ENCODE measurements around the gene SYNE3. TPM values are rescaled to one million over a fixed set of nuclear protein-coding genes. Genes with fewer than 3 reads are reported as not detected.
A peak's percentile ranks its signal among the peaks of the same experiment; 100 is the strongest.

SYNE3 gene
- total RNA-seq, 1 experiment from 2014 or later = 8.3 TPM

DNA sequence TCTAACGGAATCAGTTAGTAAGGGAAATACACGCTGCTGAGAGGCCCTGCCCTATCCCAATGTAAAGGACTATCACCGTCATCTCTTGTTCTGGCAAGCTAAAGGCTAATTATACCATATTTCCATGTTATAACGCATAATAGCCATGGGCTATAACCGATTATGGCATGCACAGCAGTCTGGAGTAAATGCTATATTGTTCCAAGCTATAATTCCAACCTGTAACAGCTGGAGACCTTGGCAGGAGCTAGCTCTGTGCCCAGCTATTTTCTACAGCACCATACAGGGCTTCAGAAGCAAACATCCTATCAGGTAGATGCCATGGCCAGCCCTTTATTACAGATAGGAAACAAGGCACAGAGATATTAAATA is 26.3 kb downstream of the SYNE3 start:
- DNase-seq (ENCODE audit: low read depth in 1 of 2, low spot score in 2 of 2) = no peak
- no peaks in the 10 kb centered on the region for H3K9me3 ChIP-seq (replicated peaks)
- no peaks in the 10 kb centered on the region for H3K36me3 ChIP-seq
- no peaks in the 10 kb centered on the region for H3K4me1 ChIP-seq (replicated peaks)
- H3K4me3 ChIP-seq = no peak overlapping the region
- H3K27me3 ChIP-seq (replicated peaks) = no peaks in the 10 kb centered on the region
- no peak overlapping the region for H3K27ac ChIP-seq

DNA sequence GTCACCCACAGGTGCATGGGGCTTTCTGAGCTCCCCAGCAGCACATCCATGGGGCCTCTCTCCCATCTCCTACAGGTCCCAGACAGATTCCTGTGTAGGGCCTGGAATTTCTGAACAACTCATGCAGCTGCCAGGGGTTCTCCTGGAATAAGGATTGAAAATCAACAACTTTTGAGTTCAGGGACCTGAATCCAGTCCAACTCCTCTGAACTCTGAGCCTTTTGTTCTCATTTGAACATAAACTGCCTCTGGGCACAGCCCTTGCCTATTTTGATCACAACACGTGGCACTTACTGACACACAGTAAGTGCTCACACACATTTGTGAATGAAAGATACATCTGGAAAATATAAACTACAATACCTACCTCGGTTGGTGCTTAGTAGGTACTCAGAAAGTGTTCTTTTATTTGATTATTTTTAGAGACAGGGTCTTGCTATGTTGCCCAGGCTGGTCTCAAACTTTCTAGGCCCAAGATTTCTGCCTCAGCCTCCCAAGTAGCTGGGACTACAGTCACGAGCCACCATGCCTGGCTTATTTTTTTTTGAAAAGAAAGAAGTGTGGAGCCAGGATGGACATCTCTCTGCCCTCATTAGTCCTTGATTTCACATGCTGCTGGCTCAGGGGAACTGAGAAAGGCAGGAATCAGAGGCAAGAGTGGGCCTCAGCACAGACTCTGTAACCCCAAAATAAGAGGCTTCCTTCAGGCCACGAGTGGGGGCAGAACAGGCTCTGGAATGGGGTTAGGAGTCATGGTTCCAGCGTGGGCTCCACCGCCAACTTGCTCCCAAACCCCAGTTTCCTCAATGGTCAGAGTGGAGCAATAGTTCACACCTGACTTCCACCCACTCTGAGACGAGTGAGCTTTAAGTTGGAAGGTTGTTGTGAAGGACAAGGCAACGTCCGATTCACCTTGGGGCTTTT is 27.0 kb downstream of the SYNE3 start:
- Histone ChIP-seq H3K9me3 (replicated peaks) (no peaks in the 10 kb centered on the region), H3K4me1 (replicated peaks) (no peaks in the 10 kb centered on the region; the same call in 1 of the 2 replicates), H3K27me3 (replicated peaks) (no peaks in the 10 kb centered on the region), H3K4me3 (no peak overlapping the region), H3K36me3 (no peaks in the 10 kb centered on the region), H3K27ac (no peak overlapping the region)
- no peak for DNase-seq (ENCODE audit: low read depth in 1 of 2, low spot score in 2 of 2)

- Histone ChIP-seq H3K4me3 (no peak overlapping the region), H3K27me3 (replicated peaks) (no peaks in the 10 kb centered on the region), H3K4me1 (replicated peaks) (peaks cover 6% of the 10 kb centered on the region), H3K27ac (no peak overlapping the region), H3K9me3 (replicated peaks) (no peaks in the 10 kb centered on the region), H3K36me3 (no peaks in the 10 kb centered on the region)
- DNase-seq (ENCODE audit: low read depth in 1 of 2, low spot score in 2 of 2) = no peak
These were observed 27.9 kb downstream of the SYNE3 start for GRCh38 chr14:95488376-95489213.

- Histone ChIP-seq H3K4me1 (replicated peaks) (peaks cover 15% of the 10 kb centered on the region), H3K27me3 (replicated peaks) (no peaks in the 10 kb centered on the region), H3K4me3 (no peak overlapping the region), H3K9me3 (replicated peaks) (no peaks in the 10 kb centered on the region), H3K36me3 (no peaks in the 10 kb centered on the region), H3K27ac (no peak overlapping the region)
- no peak for DNase-seq (ENCODE audit: low read depth in 1 of 2, low spot score in 2 of 2)
These were observed 28.8 kb downstream of the SYNE3 start for GRCh38 chr14:95487669-95488084.

GRCh38 chr14:95486875-95487668 is 29.4 kb downstream of the SYNE3 start:
- Histone ChIP-seq H3K27ac (no peak overlapping the region), H3K36me3 (no peaks in the 10 kb centered on the region), H3K27me3 (replicated peaks) (no peaks in the 10 kb centered on the region), H3K4me1 (replicated peaks) (peaks cover 19% of the 10 kb centered on the region), H3K4me3 (no peak overlapping the region), H3K9me3 (replicated peaks) (no peaks in the 10 kb centered on the region)
- no peak for DNase-seq (ENCODE audit: low read depth in 1 of 2, low spot score in 2 of 2)

- Histone ChIP-seq H3K9me3 (replicated peaks) (no peaks in the 10 kb centered on the region), H3K27ac (no peak overlapping the region), H3K36me3 (no peaks in the 10 kb centered on the region), H3K4me1 (replicated peaks) (peaks cover 24% of the 10 kb centered on the region), H3K27me3 (replicated peaks) (no peaks in the 10 kb centered on the region), H3K4me3 (no peak overlapping the region)
- DNase-seq (ENCODE audit: low read depth in 1 of 2, low spot score in 2 of 2) = no peak
These were observed 31.1 kb downstream of the SYNE3 start for GRCh38 chr14:95485222-95485819.

DNA sequence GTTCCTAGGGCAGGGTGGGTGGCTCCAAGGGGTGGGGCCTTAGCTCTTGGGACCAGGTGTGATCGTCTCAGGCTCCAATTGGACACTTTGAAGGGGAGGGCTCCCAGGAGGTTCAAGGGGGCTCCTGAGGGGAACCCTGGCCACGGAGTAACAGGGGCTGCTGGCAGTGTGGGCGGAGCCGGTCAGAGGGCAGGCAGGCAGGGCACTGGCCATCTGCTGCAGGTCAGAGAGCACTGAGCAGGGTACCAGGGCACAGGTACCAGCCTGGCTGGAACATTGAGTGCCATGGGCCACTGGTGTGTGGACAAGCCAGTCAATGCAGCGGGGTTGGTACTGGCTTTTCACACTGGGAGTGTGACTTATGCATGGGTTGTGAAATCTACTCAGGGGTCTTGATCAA is 32.2 kb downstream of the SYNE3 start:
- H3K4me3 ChIP-seq = no peak overlapping the region
- no peak overlapping the region for H3K27ac ChIP-seq
- H3K27me3 ChIP-seq (replicated peaks) = no peaks in the 10 kb centered on the region
- no peaks in the 10 kb centered on the region for H3K36me3 ChIP-seq
- no peak for DNase-seq (ENCODE audit: low read depth in 1 of 2, low spot score in 2 of 2)
- H3K4me1 ChIP-seq (replicated peaks) = peaks cover 24% of the 10 kb centered on the region
- H3K9me3 ChIP-seq (replicated peaks) = no peaks in the 10 kb centered on the region

DNA sequence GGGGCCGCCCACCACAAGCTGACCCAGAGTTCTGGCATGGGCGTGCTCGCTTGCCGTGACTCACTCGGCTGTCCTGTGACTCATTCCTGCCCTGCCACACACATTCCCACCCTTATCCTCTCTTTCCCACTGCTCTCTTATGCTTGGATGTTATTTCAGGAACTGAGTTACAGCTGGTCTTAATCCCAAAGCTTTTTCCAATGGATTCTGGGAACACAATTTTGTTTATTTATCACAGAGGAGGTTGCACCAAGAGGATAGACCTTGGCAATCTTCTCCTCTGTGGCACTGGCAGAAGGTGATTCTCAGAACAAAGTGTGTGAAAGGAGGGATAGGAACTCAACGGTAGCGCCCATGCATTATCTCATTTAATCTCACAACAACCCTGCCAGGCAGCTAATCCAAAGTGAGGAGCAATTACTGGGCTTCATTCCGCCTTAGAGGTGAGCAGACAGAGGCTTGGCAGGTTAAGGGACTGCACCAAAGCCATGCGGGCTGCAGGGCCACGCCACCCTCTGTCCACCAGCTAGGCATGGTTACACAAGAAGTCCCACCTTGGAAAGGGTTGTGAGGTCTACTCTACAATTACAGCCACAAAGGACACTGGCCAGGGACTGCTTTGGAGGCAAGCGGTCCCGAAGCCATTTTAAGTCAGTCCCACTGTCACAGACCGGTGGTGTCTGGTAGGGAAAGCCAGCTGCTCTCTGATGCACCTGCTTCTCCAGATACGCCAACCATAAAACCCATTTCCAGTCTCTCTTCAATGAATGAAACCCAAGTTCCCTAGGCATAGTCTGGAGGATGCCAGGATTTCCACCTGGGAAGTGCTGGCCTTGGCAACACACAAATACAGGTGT is 32.9 kb downstream of the SYNE3 start:
- H3K4me1 ChIP-seq (replicated peaks) = peaks cover 24% of the 10 kb centered on the region
- DNase-seq (ENCODE audit: low read depth in 1 of 2, low spot score in 2 of 2) = peak; percentile 88 to 92
- peak overlapping the region; percentile 63 for H3K27ac ChIP-seq
- no peak overlapping the region for H3K4me3 ChIP-seq
- H3K9me3 ChIP-seq (replicated peaks) = no peaks in the 10 kb centered on the region
- H3K36me3 ChIP-seq = no peaks in the 10 kb centered on the region
- no peaks in the 10 kb centered on the region for H3K27me3 ChIP-seq (replicated peaks)

DNA sequence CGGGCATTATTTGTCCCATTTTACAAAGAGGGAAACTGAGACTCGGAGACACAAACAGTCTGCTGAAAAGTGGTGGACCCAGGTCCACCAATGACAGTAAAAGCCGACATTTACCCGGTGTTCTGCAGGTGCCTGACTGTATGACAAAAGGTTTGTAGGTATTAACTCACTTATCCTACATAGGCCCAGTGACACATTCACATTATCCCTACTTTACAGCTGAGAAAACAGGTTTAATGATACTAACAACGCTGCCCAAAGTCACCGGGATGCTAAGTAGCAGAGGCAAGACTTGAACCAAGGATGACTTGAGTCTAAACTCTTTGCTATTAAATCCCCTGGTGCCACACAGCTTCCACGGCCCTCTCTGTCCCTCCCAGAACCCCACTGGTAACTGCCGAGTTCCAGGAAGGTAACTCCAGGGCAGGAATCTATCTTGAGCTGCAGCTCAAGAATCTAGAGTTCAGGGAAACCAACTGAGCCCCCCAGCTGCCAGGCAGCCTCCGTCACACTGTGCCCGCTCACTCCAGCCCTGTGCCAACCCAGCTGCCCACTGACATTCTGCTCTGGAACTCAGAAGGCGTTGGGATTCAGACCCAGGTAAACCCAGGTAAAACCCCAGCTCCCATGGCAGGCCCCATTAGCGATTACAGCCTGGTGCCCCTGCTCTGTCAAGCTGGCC is 33.7 kb downstream of the SYNE3 start:
- DNase-seq (ENCODE audit: low read depth in 1 of 2, low spot score in 2 of 2) = no peak
- Histone ChIP-seq H3K36me3 (no peaks in the 10 kb centered on the region), H3K4me3 (no peak overlapping the region), H3K4me1 (replicated peaks) (peaks cover 24% of the 10 kb centered on the region), H3K27me3 (replicated peaks) (no peaks in the 10 kb centered on the region), H3K9me3 (replicated peaks) (no peaks in the 10 kb centered on the region), H3K27ac (peak overlapping the region; percentile 63)

DNA sequence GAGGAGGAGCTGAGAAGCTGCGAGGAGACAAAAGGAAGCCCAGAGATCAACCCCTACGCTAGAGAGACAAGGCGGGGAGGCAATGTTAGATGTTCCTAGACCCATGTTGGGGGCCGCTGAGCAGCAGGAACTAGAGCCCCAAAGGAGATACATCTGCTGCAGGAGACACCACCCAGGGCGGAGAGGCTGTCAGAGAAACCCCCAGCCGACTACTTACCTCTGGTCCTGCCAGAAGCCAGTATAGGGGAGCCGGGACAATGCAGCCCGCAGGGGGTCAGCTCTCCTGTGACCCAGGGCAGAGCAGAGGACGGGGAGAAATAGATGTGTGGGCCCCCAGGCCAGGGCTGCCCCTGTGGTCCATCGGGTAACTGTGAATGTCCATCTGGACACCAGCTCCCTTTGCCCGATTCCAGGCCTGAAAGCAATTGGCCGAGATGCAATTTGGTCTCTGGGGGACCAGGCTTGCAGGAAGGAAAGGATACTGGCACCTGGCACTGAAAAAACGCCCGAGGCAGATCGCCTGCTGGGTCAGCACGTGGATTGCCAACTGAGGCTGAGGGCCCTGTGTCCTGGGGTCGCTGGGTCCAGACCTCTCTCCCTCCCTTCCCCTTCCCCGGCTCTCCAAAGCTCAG is 34.9 kb downstream of the SYNE3 start:
- no peak overlapping the region for H3K4me3 ChIP-seq
- H3K27me3 ChIP-seq (replicated peaks) = no peaks in the 10 kb centered on the region
- H3K9me3 ChIP-seq (replicated peaks) = no peaks in the 10 kb centered on the region
- H3K4me1 ChIP-seq (replicated peaks) = peaks cover 24% of the 10 kb centered on the region
- no peak overlapping the region for H3K27ac ChIP-seq
- no peaks in the 10 kb centered on the region for H3K36me3 ChIP-seq
- no peak for DNase-seq (ENCODE audit: low read depth in 1 of 2, low spot score in 2 of 2)

DNA sequence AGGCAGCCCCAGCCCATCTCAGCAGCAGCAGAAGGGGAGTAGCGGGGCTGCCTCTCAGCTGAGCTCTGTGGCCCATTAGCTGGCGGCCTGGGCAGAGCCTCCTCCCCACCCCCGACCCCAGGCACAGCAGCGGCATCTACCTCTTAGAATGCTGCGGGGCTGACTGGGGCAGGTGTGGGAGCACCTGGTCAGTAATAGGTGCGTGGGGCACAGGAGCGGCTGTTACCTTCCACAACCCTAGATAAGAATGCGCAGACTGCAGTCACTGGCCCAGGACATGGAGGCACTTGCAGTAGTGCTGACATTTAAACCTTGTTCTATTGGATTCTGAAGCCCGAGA is 35.6 kb downstream of the SYNE3 start:
- H3K27me3 ChIP-seq (replicated peaks) = no peaks in the 10 kb centered on the region
- H3K9me3 ChIP-seq (replicated peaks) = no peaks in the 10 kb centered on the region
- no peak overlapping the region for H3K27ac ChIP-seq
- H3K4me3 ChIP-seq = no peak overlapping the region
- H3K36me3 ChIP-seq = no peaks in the 10 kb centered on the region
- no peak for DNase-seq (ENCODE audit: low read depth in 1 of 2, low spot score in 2 of 2)
- H3K4me1 ChIP-seq (replicated peaks) = peaks cover 24% of the 10 kb centered on the region

All from SJSA1 (cell line).